K562 (cell line): Measurements from ENCODE around the gene ADAM8. TPM values are rescaled to one million over a fixed set of nuclear protein-coding genes. Genes with fewer than 3 reads are reported as not detected.

ENCODE experiments used
- ATAC-seq: fragments of 200-7000 bp; cut with Tn5 transposase; 3 replicates; pipeline ENCODE4 v1.9.1; 2020; ENCODE audit warnings: moderate library complexity
- BruUV-seq: library from RNA; stranded (reverse); fragments of 400-500 nt; replicated peaks from 2 replicates; lab custom pipeline; 2021; lab: Mats Ljungman, UMichigan
- CTCF ChIA-PET: fragments of 300-600 bp; formaldehyde crosslinking; extraction: SDS; loops from one replicate; lab custom pipeline; 2021; ENCODE audit warnings: low intra/inter-chr PET ratio; lab: Yijun Ruan, JAX
- POLR2A ChIA-PET: fragments of 300-600, 350-650 bp; sonication (Branson Sonifier 250); formaldehyde crosslinking; extraction: SDS; loops from one replicate; lab custom pipeline; 2021; ENCODE audit warnings: antibody characterized with exemption, inconsistent platforms; lab: Yijun Ruan, JAX
- DNase-seq, 4 experiments: peaks; one replicate each; pipeline versions ENCODE4 v3.0.0 to v3.0.0-alpha.2; 2011 to 2018; ENCODE audit warnings: low spot score in 3 of 4, mixed read lengths in 3 of 4; ENCODE audit errors: extremely low read depth in 1 of 4
- FAIRE-seq: peaks from 2 replicates; lab custom pipeline; 2011; peaks lifted over from hg19 to GRCh38; lab: Jason Lieb, UNC
- H2AFZ ChIP-seq: 2 replicates; pipeline ENCODE4 v1.6.0; 2011; ENCODE audit warnings: low read depth, low read length, control low read depth, inconsistent platforms
- H3K27ac ChIP-seq: fragments of 200-600 bp; 3 replicates; pipeline ENCODE4 v1.8.0; 2011; ENCODE audit warnings: low read depth, mild to moderate bottlenecking, control low read depth, inconsistent platforms, low read length, moderate library complexity, mixed read lengths; ENCODE audit errors: extremely low read depth
- H3K27me3 ChIP-seq, 2 experiments: fragments of 300-600 bp in 1 of 2; 2 replicates in 1 of 2; 3 replicates in 1 of 2; pipeline versions ENCODE4 v1.6.0 to v1.8.0; 2011; ENCODE audit warnings: inconsistent platforms in 2 of 2, low read length in 2 of 2, mild to moderate bottlenecking in 1 of 2, mixed read lengths in 1 of 2, moderate library complexity in 1 of 2; ENCODE audit not compliant: control insufficient read depth in 2 of 2, insufficient read depth in 2 of 2
- H3K36me3 ChIP-seq: fragments of 300-600 bp; 3 replicates; pipeline ENCODE4 v1.8.0; 2011; ENCODE audit warnings: mild to moderate bottlenecking, low read length, inconsistent platforms; ENCODE audit not compliant: control insufficient read depth, insufficient read depth
- H3K4me1 ChIP-seq, 2 experiments: fragments of 200-600 bp in 1 of 2; replicated peaks in 1 of 2; 2 replicates in 1 of 2; 3 replicates in 1 of 2; pipeline versions ENCODE4 v1.5.1 to v1.8.0; 2011; ENCODE audit warnings: inconsistent platforms in 2 of 2, low read length in 2 of 2, mild to moderate bottlenecking in 1 of 2, mixed read lengths in 1 of 2, moderate library complexity in 1 of 2; ENCODE audit not compliant: control insufficient read depth in 2 of 2, insufficient read depth in 2 of 2
- H3K4me2 ChIP-seq: 2 replicates; pipeline ENCODE4 v1.6.1; 2011; ENCODE audit warnings: low read length, control low read depth, inconsistent platforms, mixed read lengths; ENCODE audit not compliant: insufficient read depth
- H3K4me3 ChIP-seq: fragments of 200-600 bp; sonication (generic), shearing (Covaris generic); 2 replicates; pipeline ENCODE4 v1.5.1; 2016; ENCODE audit warnings: control low read depth, inconsistent platforms
- H3K79me2 ChIP-seq: fragments of 200-600 bp; 3 replicates; pipeline ENCODE4 v1.8.0; 2011; ENCODE audit warnings: low read length, inconsistent platforms; ENCODE audit not compliant: control insufficient read depth, insufficient read depth
- H3K9ac ChIP-seq, 2 experiments: 2 replicates each; pipeline versions ENCODE4 v1.6.0 to v1.6.1; 2011; ENCODE audit warnings: low read depth in 2 of 2, low read length in 2 of 2, control low read depth in 1 of 2, inconsistent platforms in 1 of 2, mild to moderate bottlenecking in 1 of 2, mixed read lengths in 1 of 2; ENCODE audit not compliant: insufficient read depth in 1 of 2
- H3K9me1 ChIP-seq: one replicate; pipeline ENCODE4 v1.6.0; 2011; ENCODE audit warnings: inconsistent platforms, mild to moderate bottlenecking, low read length, moderate library complexity; ENCODE audit not compliant: control insufficient read depth, insufficient read depth
- H3K9me3 ChIP-seq: replicated peaks from 2 replicates; pipeline ENCODE4 v1.5.1; 2011; ENCODE audit warnings: low read depth, low read length, inconsistent platforms; ENCODE audit not compliant: control insufficient read depth, insufficient read depth
- H4K20me1 ChIP-seq: replicated peaks from 2 replicates; pipeline ENCODE4 v1.6.1; 2011; ENCODE audit warnings: low read length, inconsistent platforms, mixed read lengths; ENCODE audit not compliant: control insufficient read depth, insufficient read depth
- E2F6 ChIP-seq, 2 experiments: IDR thresholded peaks; 2 replicates each; pipeline ENCODE4 v1.6.1; 2011; ENCODE audit warnings: borderline replicate concordance in 1 of 2, control low read depth in 1 of 2, low read depth in 1 of 2, low read length in 1 of 2, mild to moderate bottlenecking in 1 of 2, mixed read lengths in 1 of 2, moderate library complexity in 1 of 2; ENCODE audit not compliant: insufficient read depth in 1 of 2, insufficient read length in 1 of 2, poor library complexity in 1 of 2, severe bottlenecking in 1 of 2; ENCODE audit errors: extremely low read depth in 1 of 2
- NCOA6 ChIP-seq: fragments of 450-650 bp; IDR thresholded peaks from 2 replicates; pipeline ENCODE4 v1.6.1; 2017; ENCODE audit warnings: mild to moderate bottlenecking
- POLR2G ChIP-seq: fragments of 200-400 bp; formaldehyde crosslinking; IDR thresholded peaks from 2 replicates; pipeline ENCODE4 v1.6.1; 2017; ENCODE audit warnings: low read depth, mild to moderate bottlenecking, antibody characterized with exemption, low read length, moderate library complexity
- ZBTB33 ChIP-seq: sonication (generic); formaldehyde crosslinking; IDR thresholded peaks from 2 replicates; pipeline ENCODE4 v1.8.1; 2023; ENCODE audit warnings: mild to moderate bottlenecking, missing genetic modification reagents
- WGBS: fragments of 100-300 bp; shearing (Covaris generic); methylation state at CpG from one replicate; pipeline ENCODE4 v1.1.6; 2016; ENCODE audit warnings: low coverage, mixed read lengths; ENCODE audit not compliant: insufficient coverage; ENCODE audit errors: missing lambda C conversion rate; 5-methylcytosine and 5-hydroxymethylcytosine counted together
- in situ Hi-C: fragments of 300-500 bp; cut with MboI; formaldehyde crosslinking; loops from 4 replicates; pipeline ENCODE4 v1.15.0; 2018; ENCODE audit warnings: inconsistent platforms, mixed read lengths
- intact Hi-C: fragments of 100-400 bp; cut with micrococcal nuclease; formaldehyde crosslinking; loops from 2 replicates; pipeline ENCODE4 v1.14.2; 2022
- polyA plus RNA-seq, 8 experiments: library from polyadenylated mRNA; depleted of rRNA in 4 of 8; stranded (reverse) in 5 of 8; unstranded in 3 of 8; fragments of >200 nt; fragmentation: Nextera tagmentation in 2 of 8; fragmentation: Illumina TruSeq in 1 of 8; extraction: Ambion mirVana in 2 of 8; extraction: Trizol in 1 of 8; gene quantifications; 2 replicates each; pipeline versions ENCODE4 v1.2.1 to v1.2.3, GENCODE V29; 2011 to 2014; ENCODE audit warnings: inconsistent platforms in 1 of 8, missing spikeins in 1 of 8
- total RNA-seq, 7 experiments: library from RNA; depleted of rRNA in 6 of 7; stranded (reverse); fragments of >200 nt in 6 of 7; fragmentation: Illumina TruSeq in 2 of 7; extraction: Trizol in 2 of 7; gene quantifications; 2 replicates each; pipeline versions ENCODE4 v1.2.1 to v1.2.3, GENCODE V29; 2011 to 2021; ENCODE audit warnings: low replicate concordance in 1 of 7
- TF ChIP-seq, protein P1 (sequence below): fragments of 450-650 bp; IDR thresholded peaks from 2 replicates; pipeline ENCODE4 v1.6.1; 2016; ENCODE audit warnings: mild to moderate bottlenecking, moderate library complexity

ADAM8 gene
- total and polyA plus RNA-seq, 9 of the 15 experiments (the other 6 are each of a cell fraction or from before 2014, with no cell fraction given) = 0.07 to 7.0 (median 1.1) TPM

- FAIRE-seq (no peak), DNase-seq (peak in 3 of 4 experiments; percentile 30 to 32 (median 31)), ATAC-seq (peak; percentile 79)
- Histone ChIP-seq H3K27ac (no peak overlapping the region), H4K20me1 (no peaks in the 10 kb centered on the region), H3K9me1 (no peaks in the 10 kb centered on the region), H3K27me3 (no peaks in the 10 kb centered on the region), H3K9ac (peak overlapping the region in 1 of 2 experiments; percentile 83; a peak in 3 of 4 replicates), H3K79me2 (no peaks in the 10 kb centered on the region), H3K4me3 (no peak overlapping the region), H3K36me3 (no peaks in the 10 kb centered on the region), H3K4me1 (peaks cover 0 to 78% of the 10 kb centered on the region in 2 experiments; a peak in 3 of 5 replicates), H3K4me2 (no peak overlapping the region), H2AFZ (peak overlapping the region; percentile 74; the same call in 1 of the 2 replicates), H3K9me3 (no peaks in the 10 kb centered on the region)
- ChIA-PET CTCF (no interaction called here), POLR2A (interaction anchor here (0.6 kb wide), 1 partner anchor 116 kb away, joined by 4 read pairs; no protein-coding TSS in a partner anchor)
- no TSS peak for BruUV-seq
- WGBS = 100% methylated on average over 1 of the region's 22 CpGs
- in situ Hi-C loops = no loop called here
- intact Hi-C loops = no loop called here
- peak in 1 of 2 experiments; percentile 23 for TF ChIP-seq E2F6 (IDR thresholded peaks at IDR 0.05; ENCODE audit: borderline replicate concordance in 1 of 2, extremely low read depth in 1 of 2, insufficient read depth in 1 of 2, insufficient read length in 1 of 2, low read depth in 1 of 2, low read length in 1 of 2, poor library complexity in 1 of 2, severe bottlenecking in 1 of 2)
- no peak for TF ChIP-seq NCOA6
- TF ChIP-seq, protein P1, sequence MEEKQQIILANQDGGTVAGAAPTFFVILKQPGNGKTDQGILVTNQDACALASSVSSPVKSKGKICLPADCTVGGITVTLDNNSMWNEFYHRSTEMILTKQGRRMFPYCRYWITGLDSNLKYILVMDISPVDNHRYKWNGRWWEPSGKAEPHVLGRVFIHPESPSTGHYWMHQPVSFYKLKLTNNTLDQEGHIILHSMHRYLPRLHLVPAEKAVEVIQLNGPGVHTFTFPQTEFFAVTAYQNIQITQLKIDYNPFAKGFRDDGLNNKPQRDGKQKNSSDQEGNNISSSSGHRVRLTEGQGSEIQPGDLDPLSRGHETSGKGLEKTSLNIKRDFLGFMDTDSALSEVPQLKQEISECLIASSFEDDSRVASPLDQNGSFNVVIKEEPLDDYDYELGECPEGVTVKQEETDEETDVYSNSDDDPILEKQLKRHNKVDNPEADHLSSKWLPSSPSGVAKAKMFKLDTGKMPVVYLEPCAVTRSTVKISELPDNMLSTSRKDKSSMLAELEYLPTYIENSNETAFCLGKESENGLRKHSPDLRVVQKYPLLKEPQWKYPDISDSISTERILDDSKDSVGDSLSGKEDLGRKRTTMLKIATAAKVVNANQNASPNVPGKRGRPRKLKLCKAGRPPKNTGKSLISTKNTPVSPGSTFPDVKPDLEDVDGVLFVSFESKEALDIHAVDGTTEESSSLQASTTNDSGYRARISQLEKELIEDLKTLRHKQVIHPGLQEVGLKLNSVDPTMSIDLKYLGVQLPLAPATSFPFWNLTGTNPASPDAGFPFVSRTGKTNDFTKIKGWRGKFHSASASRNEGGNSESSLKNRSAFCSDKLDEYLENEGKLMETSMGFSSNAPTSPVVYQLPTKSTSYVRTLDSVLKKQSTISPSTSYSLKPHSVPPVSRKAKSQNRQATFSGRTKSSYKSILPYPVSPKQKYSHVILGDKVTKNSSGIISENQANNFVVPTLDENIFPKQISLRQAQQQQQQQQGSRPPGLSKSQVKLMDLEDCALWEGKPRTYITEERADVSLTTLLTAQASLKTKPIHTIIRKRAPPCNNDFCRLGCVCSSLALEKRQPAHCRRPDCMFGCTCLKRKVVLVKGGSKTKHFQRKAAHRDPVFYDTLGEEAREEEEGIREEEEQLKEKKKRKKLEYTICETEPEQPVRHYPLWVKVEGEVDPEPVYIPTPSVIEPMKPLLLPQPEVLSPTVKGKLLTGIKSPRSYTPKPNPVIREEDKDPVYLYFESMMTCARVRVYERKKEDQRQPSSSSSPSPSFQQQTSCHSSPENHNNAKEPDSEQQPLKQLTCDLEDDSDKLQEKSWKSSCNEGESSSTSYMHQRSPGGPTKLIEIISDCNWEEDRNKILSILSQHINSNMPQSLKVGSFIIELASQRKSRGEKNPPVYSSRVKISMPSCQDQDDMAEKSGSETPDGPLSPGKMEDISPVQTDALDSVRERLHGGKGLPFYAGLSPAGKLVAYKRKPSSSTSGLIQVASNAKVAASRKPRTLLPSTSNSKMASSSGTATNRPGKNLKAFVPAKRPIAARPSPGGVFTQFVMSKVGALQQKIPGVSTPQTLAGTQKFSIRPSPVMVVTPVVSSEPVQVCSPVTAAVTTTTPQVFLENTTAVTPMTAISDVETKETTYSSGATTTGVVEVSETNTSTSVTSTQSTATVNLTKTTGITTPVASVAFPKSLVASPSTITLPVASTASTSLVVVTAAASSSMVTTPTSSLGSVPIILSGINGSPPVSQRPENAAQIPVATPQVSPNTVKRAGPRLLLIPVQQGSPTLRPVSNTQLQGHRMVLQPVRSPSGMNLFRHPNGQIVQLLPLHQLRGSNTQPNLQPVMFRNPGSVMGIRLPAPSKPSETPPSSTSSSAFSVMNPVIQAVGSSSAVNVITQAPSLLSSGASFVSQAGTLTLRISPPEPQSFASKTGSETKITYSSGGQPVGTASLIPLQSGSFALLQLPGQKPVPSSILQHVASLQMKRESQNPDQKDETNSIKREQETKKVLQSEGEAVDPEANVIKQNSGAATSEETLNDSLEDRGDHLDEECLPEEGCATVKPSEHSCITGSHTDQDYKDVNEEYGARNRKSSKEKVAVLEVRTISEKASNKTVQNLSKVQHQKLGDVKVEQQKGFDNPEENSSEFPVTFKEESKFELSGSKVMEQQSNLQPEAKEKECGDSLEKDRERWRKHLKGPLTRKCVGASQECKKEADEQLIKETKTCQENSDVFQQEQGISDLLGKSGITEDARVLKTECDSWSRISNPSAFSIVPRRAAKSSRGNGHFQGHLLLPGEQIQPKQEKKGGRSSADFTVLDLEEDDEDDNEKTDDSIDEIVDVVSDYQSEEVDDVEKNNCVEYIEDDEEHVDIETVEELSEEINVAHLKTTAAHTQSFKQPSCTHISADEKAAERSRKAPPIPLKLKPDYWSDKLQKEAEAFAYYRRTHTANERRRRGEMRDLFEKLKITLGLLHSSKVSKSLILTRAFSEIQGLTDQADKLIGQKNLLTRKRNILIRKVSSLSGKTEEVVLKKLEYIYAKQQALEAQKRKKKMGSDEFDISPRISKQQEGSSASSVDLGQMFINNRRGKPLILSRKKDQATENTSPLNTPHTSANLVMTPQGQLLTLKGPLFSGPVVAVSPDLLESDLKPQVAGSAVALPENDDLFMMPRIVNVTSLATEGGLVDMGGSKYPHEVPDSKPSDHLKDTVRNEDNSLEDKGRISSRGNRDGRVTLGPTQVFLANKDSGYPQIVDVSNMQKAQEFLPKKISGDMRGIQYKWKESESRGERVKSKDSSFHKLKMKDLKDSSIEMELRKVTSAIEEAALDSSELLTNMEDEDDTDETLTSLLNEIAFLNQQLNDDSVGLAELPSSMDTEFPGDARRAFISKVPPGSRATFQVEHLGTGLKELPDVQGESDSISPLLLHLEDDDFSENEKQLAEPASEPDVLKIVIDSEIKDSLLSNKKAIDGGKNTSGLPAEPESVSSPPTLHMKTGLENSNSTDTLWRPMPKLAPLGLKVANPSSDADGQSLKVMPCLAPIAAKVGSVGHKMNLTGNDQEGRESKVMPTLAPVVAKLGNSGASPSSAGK = no peak
- peak; percentile 79 for TF ChIP-seq ZBTB33 (CRISPR knock-in tag)
- 0 out of 2 replicates have a peak, but pooled peaks have one; percentile 30 for TF ChIP-seq POLR2G
Measured at GRCh38 chr10:133267829-133268228, 8.8 kb downstream of the ADAM8 start.
